Measurements from ENCODE around the gene CALN1.

GRCh38 chr7:72258074-72258473, 154.1 kb downstream of the CALN1 start:
- TF ChIP-seq CTCF (IDR thresholded peaks at IDR 0.05) (no peak), POLR2A (IDR thresholded peaks at IDR 0.05) (no peak)

All from ovary (tissue), 3 donors.